Type B pancreatic cell (in vitro differentiated cells): ENCODE data around the gene RSAD1. TPM values are rescaled to one million over a fixed set of nuclear protein-coding genes. Genes with fewer than 3 reads are reported as not detected.
A peak's percentile ranks its signal among the peaks of the same experiment; 100 is the strongest.

Experiments
- DNase-seq: peaks from one replicate; pipeline ENCODE4 v3.0.0; 2021; ENCODE audit warnings: mixed read lengths; ENCODE audit not compliant: unreplicated experiment; ENCODE audit errors: extremely low spot score
- H3K27ac Mint-ChIP-seq: 2 replicates; pipeline ENCODE4 v1.8.0; 2021; ENCODE audit warnings: mild to moderate bottlenecking, mixed read lengths
- H3K27me3 Mint-ChIP-seq: 2 replicates; pipeline ENCODE4 v1.8.0; 2021; ENCODE audit warnings: mixed read lengths
- H3K36me3 Mint-ChIP-seq: 2 replicates; pipeline ENCODE4 v1.8.0; 2021; ENCODE audit warnings: mixed read lengths
- H3K4me1 Mint-ChIP-seq: one replicate; pipeline ENCODE4 v1.8.0; 2021; ENCODE audit warnings: mixed read lengths; ENCODE audit not compliant: unreplicated experiment
- H3K4me3 Mint-ChIP-seq: 2 replicates; pipeline ENCODE4 v1.8.0; 2021; ENCODE audit warnings: mild to moderate bottlenecking, mixed read lengths
- H3K9me3 Mint-ChIP-seq: 2 replicates; pipeline ENCODE4 v1.8.0; 2021; ENCODE audit warnings: mixed read lengths
- CTCF ChIP-seq: fragments of 200-600 bp; sonication (generic); conservative IDR thresholded peaks from 2 replicates; pipeline ENCODE4 v1.5.0; 2021; ENCODE audit warnings: antibody characterized with exemption, mild to moderate bottlenecking
- total RNA-seq: library from RNA; stranded (reverse); gene quantifications from 2 replicates; pipeline ENCODE4 v1.2.1, GENCODE V29; 2021; ENCODE audit warnings: low replicate concordance

RSAD1 gene
- total RNA-seq, 1 donor from 2014 or later: 40.7 TPM

- peaks cover 9% of the 10 kb centered on the region for H3K4me1 Mint-ChIP-seq
- H3K27ac Mint-ChIP-seq: no peak overlapping the region
- H3K4me3 Mint-ChIP-seq: no peak overlapping the region
- H3K27me3 Mint-ChIP-seq: peaks cover 8% of the 10 kb centered on the region
- no peaks in the 10 kb centered on the region for H3K36me3 Mint-ChIP-seq
- TF ChIP-seq CTCF: no peak
- H3K9me3 Mint-ChIP-seq: no peaks in the 10 kb centered on the region
- no peak for DNase-seq
Observed at GRCh38 chr17:50527949-50528474, 49.4 kb downstream of the RSAD1 start.

- peaks cover 24% of the 10 kb centered on the region for H3K4me1 Mint-ChIP-seq
- TF ChIP-seq CTCF: no peak
- H3K9me3 Mint-ChIP-seq: no peaks in the 10 kb centered on the region
- no peak for DNase-seq
- no peak overlapping the region for H3K27ac Mint-ChIP-seq
- peaks cover 16% of the 10 kb centered on the region for H3K27me3 Mint-ChIP-seq
- H3K4me3 Mint-ChIP-seq: no peak overlapping the region
- no peaks in the 10 kb centered on the region for H3K36me3 Mint-ChIP-seq
Observed at GRCh38 chr17:50529849-50530248, 51.2 kb downstream of the RSAD1 start.

- peaks cover 28% of the 10 kb centered on the region for H3K4me1 Mint-ChIP-seq
- H3K36me3 Mint-ChIP-seq: no peaks in the 10 kb centered on the region
- DNase-seq: no peak
- no peak for TF ChIP-seq CTCF
- H3K9me3 Mint-ChIP-seq: no peaks in the 10 kb centered on the region
- peak overlapping the region; percentile 52 for H3K27ac Mint-ChIP-seq
- H3K27me3 Mint-ChIP-seq: peaks cover 16% of the 10 kb centered on the region
- H3K4me3 Mint-ChIP-seq: peak overlapping the region; percentile 55
Observed at GRCh38 chr17:50531428-50532025, 52.9 kb downstream of the RSAD1 start.

- Mint-ChIP-seq H3K4me1 (peaks cover 29% of the 10 kb centered on the region), H3K36me3 (no peaks in the 10 kb centered on the region), H3K9me3 (no peaks in the 10 kb centered on the region), H3K4me3 (peak within 1 kb of the TSS; percentile 90), H3K27me3 (peaks cover 16% of the 10 kb centered on the region), H3K27ac (peak within 1 kb of the TSS; percentile 73)
- no peak for DNase-seq
- TF ChIP-seq CTCF: no peak
Observed at GRCh38 chr17:50532452-50533024, 53.9 kb downstream of the RSAD1 start, which contains the start of gene EPN3. TSS of gene EPN3 (plus strand) at chr17:50532735. CDS start at chr17:50536557, 3,822 bp downstream.

- no peak for TF ChIP-seq CTCF
- Mint-ChIP-seq H3K4me3 (peak overlapping the region; percentile 90), H3K27me3 (peaks cover 16% of the 10 kb centered on the region), H3K27ac (peak overlapping the region; percentile 73), H3K36me3 (no peaks in the 10 kb centered on the region), H3K4me1 (peaks cover 29% of the 10 kb centered on the region), H3K9me3 (no peaks in the 10 kb centered on the region)
- DNase-seq: no peak
Observed at GRCh38 chr17:50533185-50533584, 54.5 kb downstream of the RSAD1 start.
